ENCODE results near the gene CHTOP. TPM values are rescaled to one million over a fixed set of nuclear protein-coding genes. Genes with fewer than 3 reads are reported as not detected.

CHTOP gene
- polyA plus RNA-seq, 4 donors: 99.3 to 149 (median 123) TPM

DNA sequence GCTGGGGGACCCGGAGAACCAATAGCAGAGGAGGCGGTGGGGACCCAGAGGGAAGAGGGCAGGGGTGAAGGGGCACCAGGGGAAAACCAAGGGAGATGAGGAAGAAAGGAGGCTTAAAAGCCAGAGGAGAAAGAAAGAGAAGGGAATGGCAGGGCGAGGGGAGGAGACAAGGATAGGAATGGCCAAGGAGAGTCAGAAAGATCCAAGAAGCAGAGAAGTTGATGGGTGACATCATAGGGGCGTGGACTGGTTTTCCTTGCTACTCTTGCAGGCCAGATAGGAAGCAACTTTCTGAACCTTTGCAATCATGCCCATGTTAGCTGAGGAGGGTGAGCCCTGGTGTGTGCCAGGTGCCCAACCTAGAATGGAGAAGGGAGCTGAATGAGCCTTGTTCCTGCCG, 50.0 kb downstream of the CHTOP start:
- no peak for DNase-seq (ENCODE audit: low read depth in 4 of 4, low spot score in 3 of 4)

DNA sequence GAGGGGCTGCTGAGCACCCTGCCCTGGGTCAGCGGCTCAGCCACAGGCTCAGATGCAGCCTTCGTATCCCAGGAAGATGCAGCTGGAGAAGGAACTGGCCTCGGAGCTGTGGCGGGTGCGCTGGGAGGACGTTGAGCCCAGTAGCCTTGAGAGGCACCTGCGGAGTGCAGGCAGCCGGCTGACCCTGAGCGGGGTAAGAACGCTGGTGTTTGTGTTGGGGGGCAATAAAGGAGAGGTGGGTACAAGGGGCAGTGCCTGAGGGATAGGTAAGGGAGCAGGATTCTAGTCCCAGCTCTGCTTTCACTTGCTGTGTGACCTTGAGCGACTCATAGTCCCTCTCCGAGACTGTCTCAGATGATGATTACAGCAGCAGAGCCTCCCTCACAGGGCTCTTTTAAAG, 51.0 kb downstream of the CHTOP start:
- DNase-seq (ENCODE audit: low read depth in 4 of 4, low spot score in 3 of 4): no peak

DNA sequence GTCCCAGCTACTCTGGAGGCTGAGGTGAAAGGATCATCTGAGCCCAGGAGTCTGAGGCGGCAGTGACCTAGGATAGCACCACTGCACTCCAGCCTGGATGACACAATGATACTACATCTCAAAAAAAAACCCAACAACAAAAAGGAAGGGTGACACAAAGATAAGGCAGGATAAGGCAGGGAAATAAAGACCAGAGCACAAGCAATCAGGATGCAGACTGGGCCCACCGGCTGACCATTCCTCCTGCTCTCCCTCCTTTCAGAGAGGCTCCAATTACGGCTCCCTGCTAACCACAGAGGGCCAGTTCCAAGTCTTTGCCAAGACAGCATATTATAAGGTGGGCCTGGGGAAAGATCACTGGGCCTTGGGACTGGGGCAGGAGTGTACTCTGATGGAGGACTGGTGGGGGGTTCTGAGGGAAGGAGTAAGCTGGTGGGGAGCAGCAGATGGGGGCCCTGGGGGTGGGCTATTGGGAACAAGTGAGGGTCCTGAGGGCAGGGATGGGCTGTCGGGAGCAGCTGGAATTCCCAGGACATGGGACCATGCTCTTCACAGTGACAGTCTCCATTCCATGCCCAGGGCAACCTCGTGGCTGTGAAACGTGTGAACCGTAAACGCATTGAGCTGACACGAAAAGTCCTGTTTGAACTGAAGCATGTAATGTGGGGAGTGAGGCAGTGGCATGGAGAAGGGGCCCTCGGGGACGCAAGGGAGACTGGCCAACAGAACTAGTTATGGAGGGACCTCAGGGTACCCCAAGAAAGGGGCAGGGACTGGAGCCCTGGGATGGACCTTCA, 51.9 kb downstream of the CHTOP start:
- no peak for DNase-seq (ENCODE audit: low read depth in 4 of 4, low spot score in 3 of 4)

DNA sequence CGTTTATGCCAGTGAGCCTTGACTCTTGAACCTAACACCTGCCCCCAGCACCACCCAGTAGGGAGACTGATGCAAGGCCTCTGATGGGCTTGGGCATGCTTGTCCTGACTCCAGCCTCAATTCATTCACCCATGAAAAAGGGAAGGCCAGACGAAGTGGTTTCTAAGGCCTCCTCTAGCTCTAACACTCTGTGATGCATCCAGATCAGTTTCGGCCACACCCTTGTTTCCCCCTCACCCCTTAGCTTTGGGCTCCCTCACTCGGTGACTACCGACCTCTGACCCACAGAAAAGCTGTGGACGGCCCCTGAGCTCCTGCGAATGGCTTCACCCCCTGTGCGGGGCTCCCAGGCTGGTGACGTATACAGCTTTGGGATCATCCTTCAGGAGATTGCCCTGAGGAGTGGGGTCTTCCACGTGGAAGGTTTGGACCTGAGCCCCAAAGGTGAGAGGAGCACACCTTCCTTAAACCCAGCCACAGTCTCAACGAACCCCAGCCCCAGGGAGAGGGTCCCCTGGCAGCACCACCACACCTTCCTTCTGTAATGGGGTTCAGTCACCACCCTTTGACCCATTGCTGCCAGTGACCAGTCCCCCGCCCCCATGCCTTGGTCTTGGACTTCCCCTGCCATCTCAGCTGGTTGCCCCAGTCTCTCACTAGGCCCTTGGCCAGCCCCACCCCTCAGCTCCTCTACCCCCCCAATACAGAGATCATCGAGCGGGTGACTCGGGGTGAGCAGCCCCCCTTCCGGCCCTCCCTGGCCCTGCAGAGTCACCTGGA, 53.7 kb downstream of the CHTOP start:
- DNase-seq (ENCODE audit: low read depth in 4 of 4, low spot score in 3 of 4): no peak

DNA sequence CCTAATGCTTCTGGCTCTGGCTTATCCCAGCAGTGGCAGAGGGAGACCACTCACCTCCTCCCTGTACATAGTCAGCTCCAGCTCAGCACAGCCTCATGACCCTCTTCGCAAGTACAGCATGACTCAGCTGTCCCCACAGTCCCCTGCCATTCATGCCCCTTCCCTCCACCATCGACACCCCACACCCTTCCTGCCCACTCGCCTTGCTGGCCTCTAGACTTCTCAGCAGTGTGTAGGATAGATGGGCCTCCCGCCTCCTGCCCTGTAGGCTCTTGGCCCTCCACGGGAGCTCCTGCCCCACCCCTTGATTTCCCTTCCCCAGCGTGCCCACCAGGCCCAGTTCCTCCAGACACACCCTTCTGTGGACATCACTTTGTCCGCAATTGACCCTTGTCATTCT, 54.4 kb downstream of the CHTOP start:
- no peak for DNase-seq (ENCODE audit: low read depth in 4 of 4, low spot score in 3 of 4)

DNA sequence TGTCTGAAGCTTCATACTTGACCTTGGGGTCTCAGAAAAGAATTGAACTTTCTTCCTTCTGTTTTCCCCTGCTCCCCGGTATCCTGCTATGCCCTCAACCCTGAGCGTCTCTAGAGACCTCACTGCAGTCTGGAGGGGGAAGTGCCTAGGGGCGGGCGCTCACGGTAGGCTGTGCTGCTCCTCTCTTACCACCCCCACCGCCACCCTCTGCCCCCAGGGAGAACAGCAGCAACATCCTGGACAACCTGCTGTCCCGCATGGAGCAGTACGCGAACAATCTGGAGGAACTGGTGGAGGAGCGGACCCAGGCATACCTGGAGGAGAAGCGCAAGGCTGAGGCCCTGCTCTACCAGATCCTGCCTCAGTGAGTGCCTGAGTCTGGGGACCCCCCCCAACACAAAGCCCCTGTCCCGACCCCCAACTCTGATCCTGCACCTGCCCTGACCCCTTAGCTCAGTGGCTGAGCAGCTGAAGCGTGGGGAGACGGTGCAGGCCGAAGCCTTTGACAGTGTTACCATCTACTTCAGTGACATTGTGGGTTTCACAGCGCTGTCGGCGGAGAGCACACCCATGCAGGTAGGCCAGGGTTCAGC, 55.0 kb downstream of the CHTOP start:
- DNase-seq (ENCODE audit: low read depth in 4 of 4, low spot score in 3 of 4): no peak

DNA sequence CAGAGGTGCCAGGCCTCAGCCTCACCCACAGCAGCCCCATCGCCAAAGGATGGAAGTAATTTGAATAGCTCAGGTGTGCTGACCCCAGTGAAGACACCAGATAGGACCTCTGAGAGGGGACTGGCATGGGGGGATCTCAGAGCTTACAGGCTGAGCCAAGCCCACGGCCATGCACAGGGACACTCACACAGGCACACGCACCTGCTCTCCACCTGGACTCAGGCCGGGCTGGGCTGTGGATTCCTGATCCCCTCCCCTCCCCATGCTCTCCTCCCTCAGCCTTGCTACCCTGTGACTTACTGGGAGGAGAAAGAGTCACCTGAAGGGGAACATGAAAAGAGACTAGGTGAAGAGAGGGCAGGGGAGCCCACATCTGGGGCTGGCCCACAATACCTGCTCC, 59.6 kb downstream of the CHTOP start:
- no peak for DNase-seq (ENCODE audit: low read depth in 4 of 4, low spot score in 3 of 4)

Other genes starting within 250 kb of the CHTOP start
- 10 to 100 TPM in 3 of 4 donors, 1 to 10 TPM in 1; 5.5 to 22.6 (median 16.0) TPM for gene S100A8, start 243.0 kb upstream of the CHTOP start, polyA plus RNA-seq (ENCODE audit: insufficient read length in 4 of 4)
- gene S100A7A, start 217.5 kb upstream of the CHTOP start, polyA plus RNA-seq (ENCODE audit: insufficient read length in 4 of 4): not detected
- gene S100A7, start 173.4 kb upstream of the CHTOP start, polyA plus RNA-seq (ENCODE audit: insufficient read length in 4 of 4): under 1 TPM in 1 of 4 donors, not detected in 3; 0.47 TPM
- 100 to 1,000 TPM; 185 to 449 (median 318) TPM for gene S100A6, start 98.1 kb upstream of the CHTOP start, polyA plus RNA-seq (ENCODE audit: insufficient read length in 4 of 4)
- gene S100A5, start 93.1 kb upstream of the CHTOP start, polyA plus RNA-seq (ENCODE audit: insufficient read length in 4 of 4): 1 to 10 TPM in 1 of 4 donors, under 1 TPM in 3; 0.49 to 1.0 (median 0.82) TPM
- 100 to 1,000 TPM in 1 of 4 donors, 10 to 100 TPM in 3; 36.5 to 106 (median 59.5) TPM for gene S100A4, start 88.3 kb upstream of the CHTOP start, polyA plus RNA-seq (ENCODE audit: insufficient read length in 4 of 4)
- under 1 TPM; 0.18 to 0.39 (median 0.22) TPM for gene S100A3, start 84.8 kb upstream of the CHTOP start, polyA plus RNA-seq (ENCODE audit: insufficient read length in 4 of 4)
- 10 to 100 TPM in 1 of 4 donors, 1 to 10 TPM in 3; 1.4 to 11.8 (median 7.7) TPM for gene S100A2, start 68.2 kb upstream of the CHTOP start, polyA plus RNA-seq (ENCODE audit: insufficient read length in 4 of 4)
- 100 to 1,000 TPM in 3 of 4 donors, 10 to 100 TPM in 1; 91.7 to 107 (median 101) TPM for gene S100A16, start 20.9 kb upstream of the CHTOP start, polyA plus RNA-seq (ENCODE audit: insufficient read length in 4 of 4)
- 10 to 100 TPM in 3 of 4 donors, under 1 TPM in 1; 0.96 to 29.2 (median 18.9) TPM for gene S100A14, start 17.7 kb upstream of the CHTOP start, polyA plus RNA-seq (ENCODE audit: insufficient read length in 4 of 4)
- gene S100A13, start 6.6 kb upstream of the CHTOP start, polyA plus RNA-seq (ENCODE audit: insufficient read length in 4 of 4): 100 to 1,000 TPM; 121 to 152 (median 151) TPM
- gene S100A1, start 5.6 kb upstream of the CHTOP start, polyA plus RNA-seq (ENCODE audit: insufficient read length in 4 of 4): 10 to 100 TPM in 3 of 4 donors, 1 to 10 TPM in 1; 1.5 to 23.5 (median 18.9) TPM
- 10 to 100 TPM; 45.9 to 59.5 (median 52.3) TPM for gene SNAPIN, start 24.6 kb downstream of the CHTOP start, polyA plus RNA-seq (ENCODE audit: insufficient read length in 4 of 4)
- gene ILF2, start 36.9 kb downstream of the CHTOP start, polyA plus RNA-seq (ENCODE audit: insufficient read length in 4 of 4): 100 to 1,000 TPM; 243 to 320 (median 286) TPM
- gene NPR1, start 44.6 kb downstream of the CHTOP start, polyA plus RNA-seq (ENCODE audit: insufficient read length in 4 of 4): 10 to 100 TPM; 36.2 to 74.9 (median 63.8) TPM
- gene INTS3, start 94.0 kb downstream of the CHTOP start, polyA plus RNA-seq (ENCODE audit: insufficient read length in 4 of 4): 100 to 1,000 TPM in 2 of 4 donors, 10 to 100 TPM in 2; 71.4 to 144 (median 105) TPM
- gene SLC27A3, start 141.3 kb downstream of the CHTOP start, polyA plus RNA-seq (ENCODE audit: insufficient read length in 4 of 4): 10 to 100 TPM; 31.8 to 50.5 (median 41.7) TPM